PC-9 (cell line): ENCODE measurements around the gene DNPEP. TPM values are rescaled to one million over a fixed set of nuclear protein-coding genes. Genes with fewer than 3 reads are reported as not detected.

Source experiments
- BruUV-seq: library from RNA; stranded (reverse); fragments of 400-500 nt; replicated peaks from 2 replicates; lab custom pipeline; 2021; lab: Mats Ljungman, UMichigan
- CTCF ChIA-PET: fragments of 300-600 bp; sonication (Branson Sonifier 250); formaldehyde crosslinking; loops from one replicate; lab custom pipeline; 2022; ENCODE audit warnings: antibody characterized with exemption; lab: Charles Lee
- POLR2A ChIA-PET: fragments of 300-600 bp; sonication (Branson Sonifier 250); formaldehyde crosslinking; loops from one replicate; lab custom pipeline; 2022; ENCODE audit warnings: antibody characterized with exemption; ENCODE audit not compliant: unreplicated experiment; lab: Charles Lee
- DNase-seq, 2 experiments: peaks; one replicate each; pipeline versions ENCODE4 v3.0.0 to v3.0.0-alpha.2; 2015 to 2022; ENCODE audit warnings: mixed read lengths in 1 of 2
- H2AFZ ChIP-seq: fragments of 200-600 bp; sonication (generic); 2 replicates; pipeline ENCODE4 v1.8.1; 2017; ENCODE audit warnings: antibody characterized with exemption
- H3F3A ChIP-seq: fragments of 200-600 bp; sonication (generic); 2 replicates; pipeline ENCODE4 v1.8.1; 2017; ENCODE audit warnings: antibody characterized with exemption, mild to moderate bottlenecking, low read depth; ENCODE audit not compliant: insufficient read depth
- H3K27ac ChIP-seq: fragments of 200-600 bp; sonication (generic); 2 replicates; pipeline ENCODE4 v1.6.1; 2016; ENCODE audit warnings: mixed run types
- H3K27me3 ChIP-seq: fragments of 200-600 bp; sonication (generic); 2 replicates; pipeline ENCODE4 v1.6.1; 2016; ENCODE audit warnings: low read depth, mixed run types; ENCODE audit not compliant: insufficient read depth
- H3K36me3 ChIP-seq: fragments of 200-600 bp; sonication (generic); 2 replicates; pipeline ENCODE4 v1.6.1; 2016; ENCODE audit warnings: low read depth, mixed run types
- H3K4me1 ChIP-seq: fragments of 200-600 bp; sonication (generic); replicated peaks from 2 replicates; pipeline ENCODE4 v1.6.1; 2016; ENCODE audit warnings: mixed run types; ENCODE audit not compliant: insufficient read depth
- H3K4me2 ChIP-seq: fragments of 200-600 bp; sonication (generic); 2 replicates; pipeline ENCODE4 v1.6.1; 2017; ENCODE audit warnings: mixed run types
- H3K4me3 ChIP-seq: fragments of 200-600 bp; sonication (generic); 2 replicates; pipeline ENCODE4 v1.6.1; 2016; ENCODE audit warnings: mixed run types
- H3K79me2 ChIP-seq: fragments of 200-600 bp; sonication (generic); 2 replicates; pipeline ENCODE4 v1.6.1; 2017; ENCODE audit warnings: low read depth, mixed run types
- H3K9me2 ChIP-seq: fragments of 200-600 bp; sonication (generic); 2 replicates; pipeline ENCODE4 v1.8.1; 2017; ENCODE audit warnings: mild to moderate bottlenecking; ENCODE audit not compliant: insufficient read depth
- H3K9me3 ChIP-seq: fragments of 200-600 bp; sonication (generic); 2 replicates; pipeline ENCODE4 v1.8.1; 2016; ENCODE audit warnings: low read depth; ENCODE audit not compliant: insufficient read depth
- H4K20me1 ChIP-seq: fragments of 200-600 bp; sonication (generic); 2 replicates; pipeline ENCODE4 v1.8.1; 2017; ENCODE audit not compliant: insufficient read depth
- EZH2 ChIP-seq: fragments of 200-600 bp; sonication (generic); IDR thresholded peaks from 2 replicates; pipeline ENCODE4 v1.8.0; 2017; ENCODE audit warnings: antibody characterized with exemption, low read depth
- intact Hi-C: fragments of 100-400 bp; cut with micrococcal nuclease; formaldehyde crosslinking; loops from one replicate; pipeline ENCODE4 v1.10.0; 2022; ENCODE audit not compliant: unreplicated experiment
- total RNA-seq: library from RNA; stranded (reverse); gene quantifications from 2 replicates; pipeline ENCODE4 v1.2.3, GENCODE V29; 2021
- TF ChIP-seq, protein P1 (sequence below): fragments of 200-600 bp; sonication (generic); conservative IDR thresholded peaks from 2 replicates; pipeline ENCODE4 v1.6.1; 2017; ENCODE audit warnings: mixed run types, antibody characterized with exemption, mild to moderate bottlenecking, moderate library complexity

DNPEP gene
- total RNA-seq, 1 experiment from 2014 or later = 99.1 TPM

- Histone ChIP-seq H3K79me2 (no peaks in the 10 kb centered on the region), H2AFZ (no peak overlapping the region), H3F3A (no peaks in the 10 kb centered on the region), H4K20me1 (no peaks in the 10 kb centered on the region), H3K9me2 (no peaks in the 10 kb centered on the region), H3K27me3 (no peaks in the 10 kb centered on the region), H3K4me3 (no peak overlapping the region), H3K9me3 (no peaks in the 10 kb centered on the region), H3K4me1 (no peaks in the 10 kb centered on the region), H3K27ac (no peak overlapping the region), H3K4me2 (no peak overlapping the region), H3K36me3 (no peaks in the 10 kb centered on the region)
- POLR2A ChIA-PET = no interaction called here
- DNase-seq = no peak
- intact Hi-C loops = no loop called here
- no TSS peak for BruUV-seq
- TF ChIP-seq EZH2 = no peak
- TF ChIP-seq, protein P1, sequence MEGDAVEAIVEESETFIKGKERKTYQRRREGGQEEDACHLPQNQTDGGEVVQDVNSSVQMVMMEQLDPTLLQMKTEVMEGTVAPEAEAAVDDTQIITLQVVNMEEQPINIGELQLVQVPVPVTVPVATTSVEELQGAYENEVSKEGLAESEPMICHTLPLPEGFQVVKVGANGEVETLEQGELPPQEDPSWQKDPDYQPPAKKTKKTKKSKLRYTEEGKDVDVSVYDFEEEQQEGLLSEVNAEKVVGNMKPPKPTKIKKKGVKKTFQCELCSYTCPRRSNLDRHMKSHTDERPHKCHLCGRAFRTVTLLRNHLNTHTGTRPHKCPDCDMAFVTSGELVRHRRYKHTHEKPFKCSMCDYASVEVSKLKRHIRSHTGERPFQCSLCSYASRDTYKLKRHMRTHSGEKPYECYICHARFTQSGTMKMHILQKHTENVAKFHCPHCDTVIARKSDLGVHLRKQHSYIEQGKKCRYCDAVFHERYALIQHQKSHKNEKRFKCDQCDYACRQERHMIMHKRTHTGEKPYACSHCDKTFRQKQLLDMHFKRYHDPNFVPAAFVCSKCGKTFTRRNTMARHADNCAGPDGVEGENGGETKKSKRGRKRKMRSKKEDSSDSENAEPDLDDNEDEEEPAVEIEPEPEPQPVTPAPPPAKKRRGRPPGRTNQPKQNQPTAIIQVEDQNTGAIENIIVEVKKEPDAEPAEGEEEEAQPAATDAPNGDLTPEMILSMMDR = no peak
- CTCF ChIA-PET = no interaction called here
These were observed 33.6 kb upstream of the DNPEP start for GRCh38 chr2:219421323-219421722.

DNA sequence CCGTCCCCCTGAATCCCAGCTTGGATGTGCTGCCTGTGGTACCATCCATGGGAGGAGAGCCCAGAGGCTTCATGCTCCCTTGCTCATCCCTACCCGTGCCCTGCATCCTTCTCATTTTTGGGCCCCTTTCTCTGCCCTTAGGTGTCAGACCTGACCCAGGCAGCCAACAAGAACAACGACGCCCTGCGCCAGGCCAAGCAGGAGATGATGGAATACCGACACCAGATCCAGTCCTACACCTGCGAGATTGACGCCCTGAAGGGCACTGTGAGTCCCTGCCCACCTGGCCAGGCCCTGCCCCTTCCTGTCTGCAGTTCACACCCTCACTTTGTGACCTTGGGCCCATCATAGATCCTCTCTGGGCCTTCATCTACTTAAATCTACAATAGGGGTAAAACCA is 33.0 kb upstream of the DNPEP start:
- Histone ChIP-seq H3K4me1 (no peaks in the 10 kb centered on the region), H3F3A (no peaks in the 10 kb centered on the region), H3K79me2 (no peaks in the 10 kb centered on the region), H3K4me3 (no peak overlapping the region), H3K9me3 (no peaks in the 10 kb centered on the region), H3K27me3 (no peaks in the 10 kb centered on the region), H2AFZ (no peak overlapping the region), H3K4me2 (no peak overlapping the region), H3K9me2 (no peaks in the 10 kb centered on the region), H3K36me3 (no peaks in the 10 kb centered on the region), H4K20me1 (no peaks in the 10 kb centered on the region), H3K27ac (no peak overlapping the region)
- TF ChIP-seq, protein P1 = no peak
- TF ChIP-seq EZH2 = no peak
- ChIA-PET POLR2A (no interaction called here), CTCF (no interaction called here)
- intact Hi-C loops = no loop called here
- no peak for DNase-seq
- no TSS peak for BruUV-seq

DNA sequence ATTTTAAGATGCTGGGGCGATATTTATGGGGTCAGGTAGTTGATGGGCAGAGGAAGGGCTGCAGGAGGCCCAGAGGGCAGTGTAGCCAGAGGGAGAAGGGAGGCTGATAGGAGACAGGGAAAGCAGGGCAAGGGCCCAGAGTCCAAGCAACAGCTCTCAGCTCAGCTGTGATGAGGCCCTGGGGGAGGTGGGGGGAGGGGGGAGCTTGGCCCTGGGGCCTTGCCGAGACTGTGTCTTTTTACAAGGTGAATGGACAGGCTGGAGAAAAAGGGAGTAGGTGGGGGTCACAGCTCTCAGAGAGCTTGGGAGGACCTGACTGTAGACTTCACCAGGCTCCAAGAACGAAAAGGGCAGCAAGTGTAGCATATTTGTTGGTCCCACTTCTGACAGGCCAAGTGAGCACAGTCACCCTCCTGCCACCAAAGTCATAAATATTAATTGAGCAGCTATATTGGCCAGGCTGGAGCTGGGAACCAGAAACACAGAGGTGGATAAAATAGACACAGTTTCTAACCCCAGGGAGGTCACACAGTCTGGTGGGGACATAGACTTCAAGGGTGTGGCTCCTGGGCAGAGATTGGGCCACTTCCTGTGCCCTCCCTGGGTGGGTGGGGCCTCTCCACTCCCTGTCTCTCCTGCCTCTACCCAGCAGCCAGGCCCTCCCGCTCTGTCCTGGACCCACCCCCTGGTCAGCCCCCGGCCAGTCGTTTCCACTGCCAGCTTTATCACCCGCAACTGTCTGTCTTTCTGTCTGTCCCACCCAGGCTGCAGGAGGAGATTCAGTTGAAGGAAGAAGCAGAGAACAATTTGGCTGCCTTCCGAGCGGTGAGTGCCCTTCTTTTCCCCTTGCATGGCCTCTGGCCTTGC is 31.9 kb upstream of the DNPEP start:
- Histone ChIP-seq H3K27me3 (no peaks in the 10 kb centered on the region), H3K4me3 (no peak overlapping the region), H3K36me3 (no peaks in the 10 kb centered on the region), H2AFZ (no peak overlapping the region), H3K9me3 (no peaks in the 10 kb centered on the region), H3K79me2 (no peaks in the 10 kb centered on the region), H4K20me1 (no peaks in the 10 kb centered on the region), H3K4me2 (no peak overlapping the region), H3F3A (no peaks in the 10 kb centered on the region), H3K27ac (no peak overlapping the region), H3K4me1 (no peaks in the 10 kb centered on the region), H3K9me2 (no peaks in the 10 kb centered on the region)
- BruUV-seq = no TSS peak
- TF ChIP-seq, protein P1 = no peak
- no peak for TF ChIP-seq EZH2
- intact Hi-C loops = no loop called here
- CTCF ChIA-PET = no interaction called here
- no peak for DNase-seq
- POLR2A ChIA-PET = no interaction called here
